ENCODE measurements around the gene FRMD4A.

FRMD4A gene

GRCh38 chr10:14087566-14087965, 243.2 kb downstream of the FRMD4A start:
- no peak for DNase-seq
- no peaks in the 10 kb centered on the region for H3K27me3 ChIP-seq (replicated peaks)
- H3K27ac ChIP-seq: no peak overlapping the region
- TF ChIP-seq, protein P1, sequence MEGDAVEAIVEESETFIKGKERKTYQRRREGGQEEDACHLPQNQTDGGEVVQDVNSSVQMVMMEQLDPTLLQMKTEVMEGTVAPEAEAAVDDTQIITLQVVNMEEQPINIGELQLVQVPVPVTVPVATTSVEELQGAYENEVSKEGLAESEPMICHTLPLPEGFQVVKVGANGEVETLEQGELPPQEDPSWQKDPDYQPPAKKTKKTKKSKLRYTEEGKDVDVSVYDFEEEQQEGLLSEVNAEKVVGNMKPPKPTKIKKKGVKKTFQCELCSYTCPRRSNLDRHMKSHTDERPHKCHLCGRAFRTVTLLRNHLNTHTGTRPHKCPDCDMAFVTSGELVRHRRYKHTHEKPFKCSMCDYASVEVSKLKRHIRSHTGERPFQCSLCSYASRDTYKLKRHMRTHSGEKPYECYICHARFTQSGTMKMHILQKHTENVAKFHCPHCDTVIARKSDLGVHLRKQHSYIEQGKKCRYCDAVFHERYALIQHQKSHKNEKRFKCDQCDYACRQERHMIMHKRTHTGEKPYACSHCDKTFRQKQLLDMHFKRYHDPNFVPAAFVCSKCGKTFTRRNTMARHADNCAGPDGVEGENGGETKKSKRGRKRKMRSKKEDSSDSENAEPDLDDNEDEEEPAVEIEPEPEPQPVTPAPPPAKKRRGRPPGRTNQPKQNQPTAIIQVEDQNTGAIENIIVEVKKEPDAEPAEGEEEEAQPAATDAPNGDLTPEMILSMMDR (IDR thresholded peaks at IDR 0.05; ENCODE audit: low read depth, low read length, missing control alignments): no peak
- in situ Hi-C loops (cut with HindIII; ENCODE audit: low pct_ligation_motif_present, low sequenced_read_pairs): no loop called here
- no peaks in the 10 kb centered on the region for H3K36me3 ChIP-seq (replicated peaks)
- no peak overlapping the region for H3K4me3 ChIP-seq (ENCODE audit: low read depth, low read length)

DNA sequence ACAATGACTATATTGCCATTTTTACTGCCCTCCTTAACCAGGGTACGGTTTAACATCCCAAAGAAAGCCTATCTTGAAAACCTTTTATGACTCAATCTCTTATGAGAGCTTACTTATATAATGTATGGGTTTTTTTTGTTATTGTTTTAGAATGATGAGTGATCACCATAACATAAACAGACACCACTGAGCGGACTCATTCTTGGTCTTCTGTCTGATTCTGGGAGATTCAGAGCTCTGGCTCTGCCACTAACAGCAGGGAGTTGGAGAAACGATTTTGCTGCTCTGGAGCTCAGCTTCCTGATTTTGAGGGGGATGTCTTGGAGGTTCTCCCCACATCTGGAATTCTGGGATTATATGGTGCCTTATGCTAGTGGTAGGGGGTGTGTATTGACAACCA, 244.1 kb downstream of the FRMD4A start:
- Histone ChIP-seq H3K27ac (peak overlapping the region; percentile 28), H3K27me3 (replicated peaks) (no peaks in the 10 kb centered on the region), H3K4me3 (ENCODE audit: low read depth, low read length) (no peak overlapping the region), H3K36me3 (replicated peaks) (no peaks in the 10 kb centered on the region)
- in situ Hi-C loops (cut with HindIII; ENCODE audit: low pct_ligation_motif_present, low sequenced_read_pairs): no loop called here
- TF ChIP-seq, protein P1 (IDR thresholded peaks at IDR 0.05; ENCODE audit: low read depth, low read length, missing control alignments): no peak
- DNase-seq: peak; percentile 52

GRCh38 chr10:14084875-14085274, 245.8 kb downstream of the FRMD4A start:
- no peak overlapping the region for H3K4me3 ChIP-seq (ENCODE audit: low read depth, low read length)
- H3K27me3 ChIP-seq (replicated peaks): no peaks in the 10 kb centered on the region
- H3K27ac ChIP-seq: no peak overlapping the region
- TF ChIP-seq, protein P1 (IDR thresholded peaks at IDR 0.05; ENCODE audit: low read depth, low read length, missing control alignments): no peak
- in situ Hi-C loops (cut with HindIII; ENCODE audit: low pct_ligation_motif_present, low sequenced_read_pairs): no loop called here
- H3K36me3 ChIP-seq (replicated peaks): no peaks in the 10 kb centered on the region
- DNase-seq: no peak

GRCh38 chr10:14080795-14081194, 249.9 kb downstream of the FRMD4A start:
- no peak overlapping the region for H3K27ac ChIP-seq
- TF ChIP-seq, protein P1 (IDR thresholded peaks at IDR 0.05; ENCODE audit: low read depth, low read length, missing control alignments): no peak
- H3K27me3 ChIP-seq (replicated peaks): no peaks in the 10 kb centered on the region
- DNase-seq: no peak
- in situ Hi-C loops (cut with HindIII; ENCODE audit: low pct_ligation_motif_present, low sequenced_read_pairs): no loop called here
- no peak overlapping the region for H3K4me3 ChIP-seq (ENCODE audit: low read depth, low read length)
- no peaks in the 10 kb centered on the region for H3K36me3 ChIP-seq (replicated peaks)

GRCh38 chr10:14077430-14077829, 253.3 kb downstream of the FRMD4A start:
- H3K4me3 ChIP-seq (ENCODE audit: low read depth, low read length): no peak overlapping the region
- no peaks in the 10 kb centered on the region for H3K27me3 ChIP-seq (replicated peaks)
- H3K27ac ChIP-seq: no peak overlapping the region
- in situ Hi-C loops (cut with HindIII; ENCODE audit: low pct_ligation_motif_present, low sequenced_read_pairs): no loop called here
- DNase-seq: no peak
- TF ChIP-seq, protein P1 (IDR thresholded peaks at IDR 0.05; ENCODE audit: low read depth, low read length, missing control alignments): no peak
- no peaks in the 10 kb centered on the region for H3K36me3 ChIP-seq (replicated peaks)

Measured in brain microvascular endothelial cell (primary cell).